ENCODE results near the gene THOC5.

DNA sequence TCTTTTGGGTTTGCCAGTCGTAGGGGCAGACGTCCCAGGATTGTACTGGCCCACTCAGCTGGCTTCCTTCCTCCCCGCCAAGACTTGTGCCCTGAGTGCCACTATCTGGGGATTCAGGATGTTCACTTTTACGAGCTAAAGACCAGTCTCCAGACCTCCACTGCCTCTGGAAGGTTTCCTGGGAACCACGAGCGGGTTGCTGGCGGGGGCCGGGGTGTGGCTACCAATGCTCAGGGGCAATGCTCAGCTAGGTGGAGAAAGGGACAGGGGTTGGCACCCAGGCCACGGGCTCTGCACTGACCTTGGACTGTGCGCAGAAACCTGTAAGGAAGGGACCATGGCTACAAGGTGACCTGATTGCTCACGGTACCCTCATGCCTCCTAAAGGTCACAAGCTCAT is 71.3 kb downstream of the THOC5 start:
- TF ChIP-seq CTCF (IDR thresholded peaks at IDR 0.05) (no peak), TCF7L2 (IDR thresholded peaks at IDR 0.05; ENCODE audit: low read depth, low read length) (no peak), POLR2AphosphoS5 (IDR thresholded peaks at IDR 0.05; ENCODE audit: low read depth, low read length) (no peak), SIN3A (IDR thresholded peaks at IDR 0.05; ENCODE audit: borderline replicate concordance, insufficient read depth, low read depth, low read length) (no peak)
- TF ChIP-seq, protein P1, sequence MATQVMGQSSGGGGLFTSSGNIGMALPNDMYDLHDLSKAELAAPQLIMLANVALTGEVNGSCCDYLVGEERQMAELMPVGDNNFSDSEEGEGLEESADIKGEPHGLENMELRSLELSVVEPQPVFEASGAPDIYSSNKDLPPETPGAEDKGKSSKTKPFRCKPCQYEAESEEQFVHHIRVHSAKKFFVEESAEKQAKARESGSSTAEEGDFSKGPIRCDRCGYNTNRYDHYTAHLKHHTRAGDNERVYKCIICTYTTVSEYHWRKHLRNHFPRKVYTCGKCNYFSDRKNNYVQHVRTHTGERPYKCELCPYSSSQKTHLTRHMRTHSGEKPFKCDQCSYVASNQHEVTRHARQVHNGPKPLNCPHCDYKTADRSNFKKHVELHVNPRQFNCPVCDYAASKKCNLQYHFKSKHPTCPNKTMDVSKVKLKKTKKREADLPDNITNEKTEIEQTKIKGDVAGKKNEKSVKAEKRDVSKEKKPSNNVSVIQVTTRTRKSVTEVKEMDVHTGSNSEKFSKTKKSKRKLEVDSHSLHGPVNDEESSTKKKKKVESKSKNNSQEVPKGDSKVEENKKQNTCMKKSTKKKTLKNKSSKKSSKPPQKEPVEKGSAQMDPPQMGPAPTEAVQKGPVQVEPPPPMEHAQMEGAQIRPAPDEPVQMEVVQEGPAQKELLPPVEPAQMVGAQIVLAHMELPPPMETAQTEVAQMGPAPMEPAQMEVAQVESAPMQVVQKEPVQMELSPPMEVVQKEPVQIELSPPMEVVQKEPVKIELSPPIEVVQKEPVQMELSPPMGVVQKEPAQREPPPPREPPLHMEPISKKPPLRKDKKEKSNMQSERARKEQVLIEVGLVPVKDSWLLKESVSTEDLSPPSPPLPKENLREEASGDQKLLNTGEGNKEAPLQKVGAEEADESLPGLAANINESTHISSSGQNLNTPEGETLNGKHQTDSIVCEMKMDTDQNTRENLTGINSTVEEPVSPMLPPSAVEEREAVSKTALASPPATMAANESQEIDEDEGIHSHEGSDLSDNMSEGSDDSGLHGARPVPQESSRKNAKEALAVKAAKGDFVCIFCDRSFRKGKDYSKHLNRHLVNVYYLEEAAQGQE (IDR thresholded peaks at IDR 0.05; ENCODE audit: insufficient read depth in 1 of 2, low read depth in 2 of 2, low read length in 1 of 2): no peak

All from Panc1 (cell line).